GM19351 (cell line): ENCODE data around the gene CETN3.

ENCODE experiments used
- ATAC-seq: cut with Tn5 transposase; IDR thresholded peaks from one replicate; pipeline ENCODE4 v1.9.1; 2021; ENCODE audit warnings: mild to moderate bottlenecking, moderate library complexity; ENCODE audit not compliant: unreplicated experiment

The CETN3 gene

DNA sequence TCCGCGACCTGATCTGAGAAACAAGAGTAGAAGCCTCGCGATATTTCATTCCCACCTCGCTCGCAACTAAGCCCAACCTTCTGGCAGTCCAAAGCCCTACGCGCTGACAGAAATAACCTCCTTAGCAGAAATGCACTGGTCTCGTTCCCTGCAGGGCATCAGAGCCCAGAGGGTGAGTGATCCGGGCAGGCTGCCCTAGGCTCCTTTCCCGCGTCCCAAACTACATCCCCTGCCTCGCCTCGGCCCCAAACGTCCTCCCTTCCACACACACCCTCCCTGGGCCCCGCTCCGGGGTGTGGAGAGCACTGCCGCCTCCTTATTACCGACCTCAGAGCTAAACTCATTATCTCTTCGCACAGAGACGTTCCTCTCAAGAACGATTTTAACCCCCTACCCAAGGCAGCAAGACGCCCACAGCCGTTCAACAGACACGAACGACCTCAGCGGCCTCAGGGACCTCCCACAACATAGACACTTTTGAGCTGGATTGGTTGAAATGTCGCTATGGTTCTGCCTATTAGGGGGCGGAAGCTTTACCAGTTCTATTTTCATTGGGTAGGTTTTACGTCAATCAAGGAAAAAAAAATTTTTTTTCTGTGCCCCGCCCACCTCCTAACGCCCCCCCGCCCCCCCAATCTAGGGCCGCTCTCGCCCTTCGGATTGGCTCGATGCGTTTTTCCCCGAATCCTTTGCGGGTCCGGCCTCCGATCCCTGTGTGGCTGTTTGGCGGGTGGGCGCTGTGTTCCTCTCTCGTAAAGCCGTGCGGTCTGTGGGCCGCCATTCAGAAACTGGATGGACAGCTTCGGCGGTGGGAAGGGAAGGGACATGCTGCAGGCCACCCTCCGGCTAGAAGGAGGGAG is at the start of gene CETN3:
CETN3 (minus strand) TSS at position 439 of the 860 bp plus-strand sequence; CDS start at position 344, 95 bp downstream.
- ATAC-seq: peak; percentile 89

DNA sequence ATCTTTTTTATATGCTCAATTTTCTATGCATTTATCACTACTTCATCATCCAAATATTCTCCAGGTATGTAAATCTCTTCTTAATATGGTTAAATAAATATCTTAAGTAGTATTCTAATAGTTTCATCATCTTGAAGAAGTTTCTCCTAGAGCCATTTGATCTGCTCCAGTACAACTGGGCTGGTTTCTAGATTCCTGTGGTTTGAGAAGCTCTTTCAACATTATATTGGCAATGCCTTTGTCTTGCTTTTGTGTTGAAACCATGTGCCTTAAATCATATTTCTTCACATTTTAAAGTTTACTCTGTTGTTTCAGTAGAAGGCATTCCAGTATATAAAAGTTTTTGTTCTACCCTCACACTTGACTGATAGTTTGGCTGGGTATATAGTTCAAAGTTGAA is 37.4 kb upstream of the CETN3 start:
- ATAC-seq: no peak

GRCh38 chr5:90440644-90441043 is 31.1 kb upstream of the CETN3 start:
- ATAC-seq: no peak

DNA sequence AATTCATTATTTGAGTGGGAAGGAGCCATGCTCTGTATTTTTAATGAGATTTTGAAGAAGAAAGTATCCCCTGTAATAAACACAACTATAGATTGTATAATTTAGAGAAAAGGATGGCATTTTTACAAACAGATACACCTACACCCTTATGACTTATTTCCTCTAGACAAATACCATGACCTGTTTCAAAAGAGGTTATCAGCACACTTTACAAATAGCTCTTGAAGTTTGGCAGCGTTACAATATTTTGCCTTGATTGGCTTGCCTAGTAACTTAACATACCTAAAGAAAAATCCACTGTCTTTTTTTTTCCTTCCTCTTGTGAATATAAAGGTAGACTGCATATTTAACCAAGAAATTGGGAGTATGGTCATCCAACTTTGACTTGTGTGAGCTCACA is 28.5 kb upstream of the CETN3 start:
- no peak for ATAC-seq

GRCh38 chr5:90437663-90438062 is 28.1 kb upstream of the CETN3 start:
- no peak for ATAC-seq

GRCh38 chr5:90434116-90434714 is 24.7 kb upstream of the CETN3 start:
- peak; percentile 67 for ATAC-seq

DNA sequence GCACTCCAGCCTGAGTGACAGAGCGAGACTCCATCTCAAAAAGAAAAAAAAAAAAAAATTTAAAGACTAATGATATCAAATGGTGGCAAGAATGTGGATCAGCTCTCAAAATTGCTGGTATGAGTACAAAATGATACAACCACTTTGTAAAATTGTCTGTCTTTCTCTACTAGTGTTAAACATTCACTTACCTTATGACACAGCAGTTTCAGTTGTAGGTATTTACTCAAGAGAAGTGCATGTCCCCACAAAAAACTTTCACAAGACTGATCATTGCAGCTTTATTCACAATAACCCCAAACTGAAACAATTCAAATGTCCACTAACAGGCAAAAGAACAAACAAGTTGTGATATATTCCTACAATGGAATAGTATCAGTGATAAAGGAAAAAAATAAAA is 14.7 kb upstream of the CETN3 start:
- peak; percentile 76 for ATAC-seq

DNA sequence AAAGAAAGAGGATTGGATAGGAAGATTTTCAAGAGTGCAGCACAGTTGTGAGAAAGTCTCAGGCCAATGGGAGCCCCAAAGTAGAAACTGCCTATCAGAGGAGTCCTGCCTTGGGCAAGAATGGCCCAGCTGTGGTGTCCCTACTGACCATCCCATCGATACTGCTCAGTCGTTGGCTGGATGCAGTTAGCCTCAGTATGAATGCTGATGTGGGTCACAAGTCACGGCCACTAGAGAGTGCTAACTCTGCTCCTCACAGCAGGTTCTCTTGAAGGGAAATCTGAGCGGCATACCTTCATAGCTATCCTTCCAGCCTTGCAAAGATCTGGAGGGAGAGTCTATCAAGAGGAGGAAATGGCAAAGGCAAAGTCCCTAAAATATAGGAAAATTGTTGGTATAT is 11.6 kb upstream of the CETN3 start:
- ATAC-seq: peak; percentile 69

GRCh38 chr5:90418214-90418613 is 8.7 kb upstream of the CETN3 start:
- no peak for ATAC-seq

- no peak for ATAC-seq
Observed at GRCh38 chr5:90410178-90410762, 714 bp upstream of the CETN3 start.

GRCh38 chr5:90408571-90409317 is 812 bp downstream of the CETN3 start:
- no peak for ATAC-seq

DNA sequence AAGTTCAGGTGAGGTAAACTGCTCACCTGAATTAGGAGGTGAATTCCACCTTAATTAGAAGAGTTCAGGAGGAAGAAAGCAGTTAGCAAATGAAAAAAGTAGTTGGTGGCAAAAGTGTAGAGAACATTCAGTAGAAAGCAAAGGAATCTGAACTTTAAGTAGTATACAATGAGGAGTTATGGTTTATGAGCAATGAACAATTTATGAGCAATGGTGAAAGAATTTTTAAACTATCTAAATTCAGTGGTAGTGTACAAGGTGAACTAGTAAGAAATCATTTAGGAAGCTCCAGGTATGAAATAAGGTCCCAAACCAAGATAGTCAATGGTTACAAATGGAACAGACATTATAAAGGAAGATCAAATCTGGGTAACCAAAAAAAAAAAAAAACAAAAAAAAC is 3.1 kb downstream of the CETN3 start:
- ATAC-seq: no peak

DNA sequence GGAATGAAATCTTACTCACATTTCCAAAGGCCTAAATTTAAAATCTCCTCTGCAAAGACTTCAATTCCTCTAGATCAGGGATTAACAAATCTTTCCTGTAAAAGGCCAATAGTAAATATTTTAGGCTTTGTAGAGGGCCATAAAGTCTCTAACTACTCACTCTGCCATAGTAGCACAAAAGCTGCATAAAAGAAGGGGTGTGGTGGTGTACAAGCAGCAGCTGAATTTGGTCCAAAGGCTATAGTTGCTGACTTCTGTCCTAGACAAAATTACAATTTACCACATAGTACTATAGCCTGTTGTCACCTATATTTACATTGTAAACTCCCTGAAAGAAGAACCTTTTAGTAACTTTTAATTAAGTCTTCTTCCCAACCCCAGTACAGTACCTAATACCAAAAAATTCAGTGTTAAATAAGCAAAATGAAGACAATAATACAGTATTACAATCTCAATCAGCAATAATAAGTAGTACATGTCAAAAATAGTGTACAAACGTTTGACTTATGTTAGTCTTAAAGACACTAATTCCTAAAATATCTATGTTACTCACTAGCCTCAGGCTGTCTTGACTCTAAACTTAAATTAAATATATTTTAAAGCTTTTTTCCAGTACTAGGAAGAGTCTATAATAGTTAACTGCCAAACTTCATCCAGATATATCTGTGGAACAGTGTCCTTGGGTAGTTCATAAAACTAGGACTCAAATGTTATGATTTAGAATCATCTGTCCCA is 6.9 kb downstream of the CETN3 start:
- no peak for ATAC-seq

- ATAC-seq: no peak
Observed at GRCh38 chr5:90399251-90399650, 10.3 kb downstream of the CETN3 start.

- no peak for ATAC-seq
Observed at GRCh38 chr5:90398726-90399125, 10.8 kb downstream of the CETN3 start.

- no peak for ATAC-seq
Observed at GRCh38 chr5:90395005-90395404, 14.6 kb downstream of the CETN3 start.

DNA sequence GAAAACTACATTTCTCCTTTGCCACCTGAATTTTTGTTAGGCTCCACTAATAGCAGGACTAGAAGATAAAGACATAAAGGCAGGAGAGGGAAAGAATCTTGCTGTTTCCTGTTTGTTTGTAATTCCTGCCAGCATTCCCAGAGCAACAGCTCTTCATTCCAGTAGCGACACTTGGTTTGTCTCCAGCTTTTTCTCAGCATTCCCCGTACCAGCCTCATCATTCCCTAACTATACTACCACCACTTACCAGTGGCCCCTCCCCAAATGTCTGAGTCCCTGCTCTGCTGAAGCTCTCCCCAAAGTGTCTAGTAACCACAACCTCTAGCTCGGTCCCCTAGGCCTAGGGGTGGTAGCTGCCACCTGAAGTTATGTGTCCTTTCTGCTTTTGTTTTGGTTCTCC is 18.6 kb downstream of the CETN3 start:
- ATAC-seq: no peak

GRCh38 chr5:90390326-90390725 is 19.2 kb downstream of the CETN3 start:
- no peak for ATAC-seq

GRCh38 chr5:90387508-90387907 is 22.0 kb downstream of the CETN3 start:
- no peak for ATAC-seq

DNA sequence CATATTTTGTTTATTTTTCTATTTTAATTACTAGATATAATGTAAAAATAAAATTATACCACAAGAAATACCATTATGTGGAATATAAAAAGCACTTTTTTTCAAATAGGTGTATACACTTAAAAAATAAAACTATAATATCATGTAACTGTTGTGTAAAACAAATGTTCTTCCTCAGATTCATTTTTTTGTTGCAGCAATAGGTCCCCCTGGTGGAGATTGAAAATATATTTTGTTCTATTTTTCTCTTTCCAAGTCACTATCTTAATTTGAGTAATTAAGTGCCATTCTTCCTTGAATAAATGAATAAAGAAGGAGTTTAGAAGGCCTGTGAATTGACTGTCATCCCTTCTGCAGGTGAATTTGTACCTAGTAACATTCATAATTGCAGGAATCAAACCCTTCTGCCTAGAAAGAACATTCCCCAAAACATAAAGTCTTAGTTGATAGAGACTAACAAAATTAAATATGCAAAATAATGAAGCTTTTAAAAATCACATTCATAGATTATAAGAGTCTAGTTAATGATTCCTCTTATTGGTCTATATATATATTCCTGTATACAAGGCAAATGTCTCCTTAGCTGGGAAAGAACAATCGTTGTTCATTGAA is 23.4 kb downstream of the CETN3 start:
- ATAC-seq: no peak
